ENCODE data around the gene DDX55. TPM values are rescaled to one million over a fixed set of nuclear protein-coding genes. Genes with fewer than 3 reads are reported as not detected.

DDX55 gene
- total and polyA plus RNA-seq, 2 of the 4 experiments (the other 2 are of a cell fraction), result 13.3 to 18.7 TPM

DNA sequence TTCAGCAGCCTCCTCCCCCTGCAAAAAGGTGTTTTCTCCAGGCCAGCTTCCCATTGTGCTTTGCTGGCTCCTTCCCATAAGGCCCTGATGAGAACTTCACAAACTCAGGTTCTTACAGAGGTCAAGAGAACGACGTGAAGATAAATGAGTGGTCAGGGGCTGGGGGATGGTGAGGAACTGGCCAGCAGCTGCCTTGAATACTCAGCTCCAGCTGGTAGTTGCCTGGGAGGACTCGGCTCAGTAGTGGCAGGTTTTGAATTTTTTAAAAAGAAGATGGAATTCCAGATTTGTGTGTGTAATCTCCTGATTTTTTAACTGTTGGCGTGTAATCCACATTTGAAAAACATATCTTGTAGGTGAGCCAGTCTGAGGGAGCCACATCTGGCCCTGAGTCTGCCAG, 5.9 kb downstream of the DDX55 start:
- no peak overlapping the region for H2AK5ac ChIP-seq (ENCODE audit: low read depth, low read length)
- H3K27me3 ChIP-seq (ENCODE audit: control insufficient read depth, insufficient read depth, low read length), result no peaks in the 10 kb centered on the region
- no peak overlapping the region for H2AFZ ChIP-seq (replicated peaks; ENCODE audit: low read length, poor library complexity)
- peaks cover 2% of the 10 kb centered on the region; the same call in 1 of the 2 replicates for H3K4me1 ChIP-seq (ENCODE audit: control insufficient read depth, insufficient read depth, low read length)
- intact Hi-C loops (cut with micrococcal nuclease), result no loop called here
- no peak overlapping the region for H3K18ac ChIP-seq (ENCODE audit: low read depth, low read length)
- H2AK9ac ChIP-seq (replicated peaks; ENCODE audit: low read depth, low read length, poor library complexity), result no peak overlapping the region
- CTCF ChIA-PET, result no interaction called here
- no peak overlapping the region for H3K4me3 ChIP-seq (ENCODE audit: insufficient read depth, low read depth, low read length)
- H2BK20ac ChIP-seq (ENCODE audit: low read depth, low read length), result no peak overlapping the region
- no peaks in the 10 kb centered on the region for H3K9me1 ChIP-seq (ENCODE audit: insufficient read depth, low read length)
- no peak overlapping the region for H3K23ac ChIP-seq (ENCODE audit: low read depth, low read length)
- no peak overlapping the region for H2BK120ac ChIP-seq (ENCODE audit: low read depth, low read length)
- H3K9me3 ChIP-seq (ENCODE audit: control insufficient read depth, insufficient read depth, low read length), result no peaks in the 10 kb centered on the region
- peaks cover 8% of the 10 kb centered on the region; the same call in 1 of the 2 replicates for H4K20me1 ChIP-seq (ENCODE audit: insufficient read depth, low read length)
- peaks cover 38 to 51% of the 10 kb centered on the region in 2 experiments for H3K79me1 ChIP-seq (ENCODE audit: low read depth in 1 of 2, low read length in 2 of 2)
- dilution Hi-C loops (cut with HindIII; ENCODE audit: low sequenced_read_pairs, unreplicated experiment), result no loop called here
- POLR2A ChIA-PET (ENCODE audit: unreplicated experiment), result no interaction called here
- TF ChIP-seq, protein P1, sequence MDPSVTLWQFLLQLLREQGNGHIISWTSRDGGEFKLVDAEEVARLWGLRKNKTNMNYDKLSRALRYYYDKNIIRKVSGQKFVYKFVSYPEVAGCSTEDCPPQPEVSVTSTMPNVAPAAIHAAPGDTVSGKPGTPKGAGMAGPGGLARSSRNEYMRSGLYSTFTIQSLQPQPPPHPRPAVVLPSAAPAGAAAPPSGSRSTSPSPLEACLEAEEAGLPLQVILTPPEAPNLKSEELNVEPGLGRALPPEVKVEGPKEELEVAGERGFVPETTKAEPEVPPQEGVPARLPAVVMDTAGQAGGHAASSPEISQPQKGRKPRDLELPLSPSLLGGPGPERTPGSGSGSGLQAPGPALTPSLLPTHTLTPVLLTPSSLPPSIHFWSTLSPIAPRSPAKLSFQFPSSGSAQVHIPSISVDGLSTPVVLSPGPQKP (IDR thresholded peaks at IDR 0.05; ENCODE audit: borderline replicate concordance, low read depth, low read length), result no peak
- TF ChIP-seq RCOR1 (IDR thresholded peaks at IDR 0.05; ENCODE audit: insufficient replicate concordance, low read length), result no peak
- TF ChIP-seq, protein P2, sequence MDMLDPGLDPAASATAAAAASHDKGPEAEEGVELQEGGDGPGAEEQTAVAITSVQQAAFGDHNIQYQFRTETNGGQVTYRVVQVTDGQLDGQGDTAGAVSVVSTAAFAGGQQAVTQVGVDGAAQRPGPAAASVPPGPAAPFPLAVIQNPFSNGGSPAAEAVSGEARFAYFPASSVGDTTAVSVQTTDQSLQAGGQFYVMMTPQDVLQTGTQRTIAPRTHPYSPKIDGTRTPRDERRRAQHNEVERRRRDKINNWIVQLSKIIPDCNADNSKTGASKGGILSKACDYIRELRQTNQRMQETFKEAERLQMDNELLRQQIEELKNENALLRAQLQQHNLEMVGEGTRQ (IDR thresholded peaks at IDR 0.05; ENCODE audit: low read depth, low read length), result no peak
- no peak for TF ChIP-seq RAD21 (IDR thresholded peaks at IDR 0.05; ENCODE audit: low read length)
- TF ChIP-seq SMC3 (IDR thresholded peaks at IDR 0.05; ENCODE audit: low read depth, low read length), result no peak
- no peak overlapping the region for H2BK15ac ChIP-seq (ENCODE audit: low read depth, low read length)
- in situ Hi-C loops (cut with MboI; ENCODE audit: low sequenced_read_pairs), result loop anchor here (25.0 kb wide), 1 partner anchor 295 kb away; no protein-coding TSS in a partner anchor
- no peak overlapping the region for H3K14ac ChIP-seq (replicated peaks; ENCODE audit: low read depth, low read length)
- H4K8ac ChIP-seq (ENCODE audit: low read depth in 2 of 2, low read length in 2 of 2), result no peak overlapping the region
- H3K4me2 ChIP-seq (ENCODE audit: low read depth, low read length), result no peak overlapping the region
- ATAC-seq (ENCODE audit: low read depth) (no peak), DNase-seq (no peak)
- no CpG with 5 or more reads among the region's 4 CpGs for WGBS, 2 experiments (ENCODE audit: extremely low coverage in 2 of 2, insufficient read length in 1 of 2)
- no TSS peak for BruUV-seq (replicated peaks)
- no peak overlapping the region for H3K4ac ChIP-seq (ENCODE audit: low read depth, low read length)
- no peak overlapping the region for H3K56ac ChIP-seq (ENCODE audit: extremely low read depth, insufficient read depth, low read length)
- no peak overlapping the region for H2BK5ac ChIP-seq (ENCODE audit: low read depth, low read length, poor library complexity, severe bottlenecking)
- H3K9ac ChIP-seq (ENCODE audit: low read depth, low read length), result no peak overlapping the region
- no peak overlapping the region for H3K27ac ChIP-seq (ENCODE audit: insufficient read depth, low read length)
- no peak overlapping the region for H4K91ac ChIP-seq (ENCODE audit: insufficient read depth, low read depth, low read length)
- H3K36me3 ChIP-seq (ENCODE audit: control insufficient read depth, insufficient read depth, low read length), result peaks cover 54% of the 10 kb centered on the region
- H4K5ac ChIP-seq (ENCODE audit: low read depth, low read length), result no peak overlapping the region

Measured in IMR-90 (cell line).